Stimulated activated CD8-positive, alpha-beta memory T cell treated with anti-CD3 and anti-CD28 coated beads, Interleukin-15, amount 100 ng/mL, for 48 hours (primary cell): Measurements from ENCODE around the gene DCDC1.
"Not testable (repeated sequence)": the region's sequence is repeated elsewhere in the genome, so short reads cannot be mapped to it uniquely, and the experiment has no call there.

ENCODE experiments used
- DNase-seq, 2 donors: peaks; one replicate each; pipeline ENCODE4 v3.0.0-alpha.2; 2020; ENCODE audit warnings: low read depth in 2 of 2

Gene DCDC1

DNA sequence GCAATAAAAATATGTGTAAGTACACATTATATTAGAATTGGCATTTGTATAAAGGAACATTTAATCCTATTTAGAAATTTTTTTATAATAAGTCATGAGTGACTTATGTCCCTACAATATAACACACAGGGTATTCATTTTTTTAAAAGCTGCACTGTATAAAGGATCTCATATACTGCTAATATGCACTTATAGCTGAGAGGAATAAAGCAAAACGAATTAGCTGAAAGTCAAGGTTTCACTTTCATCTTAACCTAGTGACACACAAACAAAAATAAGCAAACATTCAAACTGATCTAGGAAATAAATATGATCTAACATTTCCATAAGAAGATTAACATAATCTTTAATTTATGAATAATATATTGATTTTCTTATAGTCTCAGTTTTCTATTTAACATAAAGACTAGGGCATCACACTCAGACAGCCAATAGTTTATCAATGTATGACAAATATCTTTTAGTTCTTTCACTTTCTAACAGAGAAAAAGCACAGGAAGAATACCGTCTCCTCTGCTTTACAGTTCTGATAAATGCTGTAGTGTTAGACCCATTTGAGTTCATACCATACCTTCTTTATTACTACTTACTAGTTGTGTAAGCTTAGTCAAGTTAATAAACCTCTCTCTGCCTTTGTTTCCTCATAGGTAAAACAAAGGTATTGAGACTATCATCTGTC lies 42.9 kb downstream of the DCDC1 start:
- DNase-seq = no peak

DNA sequence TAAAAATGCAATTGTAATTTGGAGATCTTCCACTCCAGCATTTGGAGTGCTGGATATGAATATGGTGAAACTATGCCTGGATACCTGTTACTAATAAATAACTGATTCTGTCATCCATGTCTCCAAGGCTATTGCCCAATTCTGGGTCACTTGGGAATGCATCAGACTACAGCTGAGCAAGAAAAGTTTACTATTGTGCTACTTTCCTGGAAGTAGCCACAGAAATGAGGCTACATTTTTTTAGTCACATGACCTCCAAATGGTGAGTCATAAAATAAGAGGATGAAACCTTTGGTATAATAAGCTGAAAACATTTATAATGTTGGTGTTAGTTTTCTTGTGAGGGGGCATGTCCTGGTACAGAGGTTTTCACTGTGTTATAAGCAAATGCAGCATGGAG lies 44.4 kb downstream of the DCDC1 start:
- no peak for DNase-seq

DNA sequence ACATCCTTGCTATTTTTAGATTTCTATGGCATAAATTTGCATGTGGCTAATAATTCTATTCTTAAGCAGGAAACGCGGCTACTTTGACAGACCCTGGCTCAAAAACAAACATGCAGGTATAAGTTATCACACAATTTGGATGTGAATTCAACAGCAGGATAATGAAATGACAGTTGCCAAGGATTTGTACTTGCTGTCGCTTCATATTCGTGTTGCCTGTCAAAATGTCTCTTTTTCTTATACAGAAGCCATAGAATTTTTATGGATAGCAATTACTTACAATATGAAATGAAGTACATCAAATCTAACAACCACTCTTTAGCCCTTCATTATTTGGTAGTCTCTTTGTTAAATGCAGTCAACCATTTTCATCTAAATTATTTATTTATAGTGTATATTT lies 46.4 kb downstream of the DCDC1 start:
- no peak for DNase-seq

DNA sequence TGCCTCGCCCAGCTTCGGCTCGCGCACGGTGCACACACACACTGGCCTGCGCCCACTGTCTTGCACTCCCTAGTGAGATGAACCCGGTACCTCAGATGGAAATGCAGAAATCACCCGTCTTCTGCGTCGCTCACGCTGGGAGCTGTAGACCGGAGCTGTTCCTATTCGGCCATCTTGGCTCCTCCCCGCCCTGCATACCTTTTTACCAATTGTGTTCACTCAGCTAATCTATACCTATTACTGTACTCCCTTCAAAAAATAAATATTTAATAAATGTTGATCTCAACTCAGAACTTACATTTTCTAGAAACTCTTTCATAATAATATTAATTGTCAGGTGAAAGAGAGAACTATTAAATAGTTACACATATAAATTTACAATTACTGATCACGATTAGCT lies 48.0 kb downstream of the DCDC1 start:
- not testable (repeated sequence) for DNase-seq

DNA sequence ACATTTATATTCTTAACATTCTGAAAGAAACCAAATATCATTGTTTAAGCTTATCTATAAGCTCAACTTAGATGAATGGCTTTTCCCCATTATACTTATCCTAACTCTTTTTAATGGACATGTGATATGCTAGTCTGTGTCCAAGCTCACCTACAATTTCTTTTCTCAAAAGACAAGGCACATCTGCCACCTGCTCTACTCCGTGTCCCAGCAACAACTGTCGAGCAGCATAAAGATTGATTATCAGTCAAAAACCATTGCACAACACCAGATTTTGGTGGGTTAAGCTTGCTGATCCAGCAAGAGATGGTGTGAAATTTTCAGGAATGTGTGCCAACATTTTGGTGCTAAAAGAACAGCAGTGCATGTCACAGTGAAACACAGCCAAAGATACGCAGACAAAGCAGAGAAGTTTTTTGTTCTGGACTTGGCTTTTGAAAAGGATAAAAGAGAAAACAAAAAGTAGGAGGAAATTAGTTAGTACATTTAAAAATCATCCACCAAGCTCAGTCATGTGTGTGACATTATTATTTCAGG lies 65.8 kb downstream of the DCDC1 start:
- DNase-seq = no peak

DNA sequence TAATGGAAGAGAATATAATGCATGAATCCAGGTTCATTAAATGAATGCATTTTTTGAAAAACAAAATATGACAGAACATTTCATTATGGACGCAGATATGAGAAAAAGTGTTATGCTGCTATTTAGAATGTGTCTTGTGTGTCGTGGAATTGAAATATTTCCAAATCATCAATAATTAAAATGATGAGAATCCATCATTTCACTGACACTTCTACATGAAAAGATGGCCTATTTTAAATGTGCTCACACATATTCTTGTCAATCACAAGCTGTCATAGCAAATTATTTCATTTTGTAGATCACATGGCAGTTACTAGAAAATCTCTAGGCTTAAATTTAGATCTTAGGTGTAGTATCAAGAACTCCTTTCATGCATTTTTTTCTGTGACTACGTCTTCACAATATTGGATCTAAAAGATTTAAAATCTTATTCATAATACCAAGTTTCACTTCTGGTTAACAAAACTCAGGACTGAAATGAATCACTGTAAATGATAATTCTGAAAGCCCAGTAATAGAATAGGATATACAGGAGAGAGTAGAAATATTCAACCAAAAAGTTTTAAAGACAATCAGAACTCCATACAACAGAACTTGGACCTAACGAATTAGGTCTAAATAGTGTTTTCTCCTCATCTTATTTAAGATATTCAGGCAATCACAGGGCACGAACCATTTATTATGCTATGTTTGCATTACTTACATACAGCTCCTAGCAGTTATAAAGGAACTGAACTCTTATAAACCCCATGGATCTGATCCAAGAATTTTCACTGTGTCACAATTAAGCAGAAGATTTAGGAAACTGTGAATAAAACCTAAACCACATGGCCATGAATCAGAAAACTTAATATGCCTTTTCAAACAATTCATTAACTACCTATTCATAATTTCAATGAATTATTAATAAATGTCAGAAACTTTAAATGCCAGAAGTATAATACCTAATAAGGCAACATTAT lies 67.7 kb downstream of the DCDC1 start:
- no peak for DNase-seq

DNA sequence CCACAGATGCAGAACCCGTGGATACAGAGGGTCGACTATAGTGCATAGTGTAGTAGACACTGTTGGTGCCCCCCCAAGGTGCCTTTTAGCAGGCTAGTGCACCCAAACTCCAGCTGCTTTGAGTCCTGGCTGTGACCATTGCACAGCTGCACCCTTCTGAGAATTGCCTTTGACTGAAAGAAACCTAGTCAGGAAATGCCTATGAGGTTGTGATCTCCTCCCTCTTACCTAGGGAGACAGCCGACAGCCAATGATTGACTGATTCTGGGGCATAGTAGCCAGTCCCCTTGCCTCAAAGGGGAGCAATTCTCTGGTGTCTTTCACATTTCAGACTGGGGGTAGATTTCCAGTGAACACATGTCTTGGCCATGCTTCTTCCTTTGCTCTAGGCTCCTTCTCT lies 74.2 kb downstream of the DCDC1 start:
- no peak for DNase-seq

DNA sequence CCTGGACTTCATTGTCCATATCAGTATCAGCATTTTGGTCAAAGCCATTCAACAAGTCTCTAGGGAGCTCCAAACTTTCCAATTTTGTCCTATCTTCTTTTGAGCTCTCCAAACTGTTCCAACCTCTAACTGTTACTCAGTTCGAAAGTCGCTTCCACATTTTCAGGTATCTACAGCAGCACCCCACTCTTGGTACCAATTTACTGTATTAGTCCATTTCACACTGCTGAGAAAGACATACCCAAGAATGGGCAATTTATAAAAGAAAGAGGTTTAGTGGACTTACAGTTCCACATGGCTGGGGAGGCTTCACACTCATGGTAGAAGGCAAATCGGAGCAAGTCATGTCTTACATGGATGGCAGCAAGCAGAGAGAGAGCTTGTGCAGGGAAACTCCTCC lies 96.0 kb downstream of the DCDC1 start:
- DNase-seq = not testable (repeated sequence)

DNA sequence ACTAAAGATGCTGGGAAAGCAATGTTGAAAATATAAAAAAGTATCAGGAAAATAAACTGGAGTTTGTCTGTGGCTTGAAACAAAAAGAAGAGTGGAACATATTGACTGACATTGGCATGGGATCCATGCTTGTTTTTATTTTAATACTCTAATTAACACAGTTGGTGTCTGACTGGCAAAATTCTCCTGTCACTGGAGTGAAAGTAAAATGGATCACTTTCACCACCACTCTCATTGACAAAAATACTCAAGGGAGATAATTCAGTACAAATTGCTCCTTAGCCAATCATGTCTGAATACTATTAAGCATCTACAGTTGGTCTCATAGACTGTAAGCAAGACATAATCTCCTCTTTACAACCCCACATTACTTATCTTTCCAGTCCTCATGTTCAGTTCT lies 101.8 kb downstream of the DCDC1 start:
- DNase-seq = no peak

DNA sequence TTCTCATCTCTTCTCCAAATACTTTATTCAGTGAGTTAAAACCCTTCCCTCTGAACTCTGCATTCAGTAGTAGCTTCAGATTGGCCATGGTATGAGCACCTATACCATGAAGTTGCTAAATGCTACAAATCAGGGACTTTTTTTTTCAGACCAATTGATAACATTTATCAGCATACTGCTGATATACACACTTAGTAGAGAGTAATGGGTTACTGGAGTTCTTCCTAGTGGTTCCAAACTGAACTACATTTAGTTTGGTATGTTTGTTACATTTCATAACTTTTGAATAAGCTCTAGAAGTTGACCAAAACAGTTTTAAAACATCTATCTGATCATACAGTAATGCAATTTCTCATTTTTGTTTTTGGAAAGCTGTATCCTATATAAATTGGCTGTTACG lies 104.7 kb downstream of the DCDC1 start:
- DNase-seq = no peak

DNA sequence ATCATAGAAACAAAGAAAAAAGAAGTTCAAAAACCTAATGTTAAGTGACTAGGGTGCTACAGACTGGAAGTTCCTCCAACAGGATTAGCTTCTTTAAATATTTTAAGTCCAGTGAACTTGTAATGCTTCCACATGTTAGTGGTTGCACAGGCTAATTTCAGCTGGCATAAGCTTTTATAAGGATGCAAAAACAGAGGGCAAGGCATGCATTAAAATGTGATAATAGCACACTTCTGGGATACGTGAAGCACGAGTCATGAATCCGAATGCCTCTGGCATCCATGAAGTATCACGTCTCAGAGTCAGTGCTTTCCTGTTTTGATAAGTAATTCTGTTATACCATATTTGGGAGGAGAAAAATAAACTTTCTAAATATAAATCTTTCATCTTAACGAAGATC lies 106.8 kb downstream of the DCDC1 start:
- no peak for DNase-seq

DNA sequence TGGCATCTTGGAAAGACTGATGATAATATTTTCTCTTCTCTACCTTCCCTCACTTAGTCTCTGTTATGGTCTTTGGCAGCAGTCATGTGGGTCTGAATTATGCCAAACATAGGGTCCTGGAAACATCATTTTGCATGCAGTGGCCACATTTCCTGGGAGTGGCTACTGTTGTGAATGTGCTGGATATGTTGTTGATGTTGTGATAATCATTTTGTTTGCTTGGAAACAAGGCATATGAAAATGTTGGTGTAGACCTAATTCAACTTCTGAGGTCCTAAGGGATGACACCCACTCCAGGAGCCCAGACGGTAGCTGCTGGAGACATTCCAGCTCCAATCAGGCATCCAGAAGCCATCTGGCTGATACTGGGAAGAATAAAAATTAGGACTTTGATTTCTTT lies 109.7 kb downstream of the DCDC1 start:
- DNase-seq = no peak

DNA sequence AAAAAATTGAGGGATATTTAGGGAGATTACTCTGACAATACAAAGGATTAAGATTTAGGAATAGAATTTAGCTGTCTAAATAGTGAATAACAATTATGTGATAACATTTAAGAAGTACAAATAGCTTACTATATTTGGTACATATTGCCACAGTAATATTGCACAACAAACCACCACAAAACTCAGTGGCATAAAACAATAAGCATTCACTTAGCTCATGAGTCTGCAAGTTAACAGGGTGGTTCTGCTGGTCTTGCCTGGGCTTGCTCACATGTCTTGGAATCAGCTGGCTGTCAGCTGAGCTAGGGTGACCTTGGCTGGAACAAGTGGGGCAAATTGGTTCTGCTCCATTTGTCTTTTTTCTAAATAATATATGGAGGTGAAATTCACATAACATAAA lies 115.1 kb downstream of the DCDC1 start:
- DNase-seq = no peak

DNA sequence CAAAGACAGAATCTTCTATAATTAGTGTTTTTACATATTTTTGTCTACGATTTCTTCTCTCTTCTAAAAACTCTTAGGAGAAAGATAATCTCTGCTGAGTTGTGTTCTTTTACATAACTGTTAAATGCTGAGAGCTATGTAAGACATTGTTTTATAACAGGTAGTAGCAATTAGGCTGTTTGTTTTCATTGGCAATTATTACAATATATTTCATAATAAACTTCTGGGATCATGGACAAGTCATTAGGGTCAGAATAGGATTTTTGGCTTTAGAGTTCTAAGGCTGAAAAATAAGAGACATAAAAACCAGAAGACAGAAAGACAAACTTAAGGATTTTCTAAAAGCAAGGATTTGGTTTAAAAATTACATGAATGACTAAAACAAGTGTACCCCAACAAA lies 120.8 kb downstream of the DCDC1 start:
- DNase-seq = no peak

DNA sequence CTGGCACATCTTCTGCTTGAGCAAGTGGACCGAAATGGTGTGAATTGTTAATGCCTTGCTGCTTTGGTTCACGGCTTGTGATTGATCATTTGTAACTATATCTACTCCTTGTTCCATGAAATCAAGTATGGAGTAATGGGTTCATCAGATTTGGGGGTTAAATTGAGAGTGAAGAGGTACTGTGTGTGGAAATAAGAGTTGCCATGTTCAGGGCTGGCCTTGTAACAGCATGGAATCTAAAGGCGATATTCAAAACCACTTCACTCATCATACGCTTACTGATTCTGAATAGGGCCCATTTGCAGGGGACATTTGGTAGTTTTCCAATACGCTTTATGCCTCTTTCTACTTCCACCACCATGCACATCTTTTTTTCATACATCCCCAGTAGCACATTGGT lies 122.2 kb downstream of the DCDC1 start:
- no peak for DNase-seq

DNA sequence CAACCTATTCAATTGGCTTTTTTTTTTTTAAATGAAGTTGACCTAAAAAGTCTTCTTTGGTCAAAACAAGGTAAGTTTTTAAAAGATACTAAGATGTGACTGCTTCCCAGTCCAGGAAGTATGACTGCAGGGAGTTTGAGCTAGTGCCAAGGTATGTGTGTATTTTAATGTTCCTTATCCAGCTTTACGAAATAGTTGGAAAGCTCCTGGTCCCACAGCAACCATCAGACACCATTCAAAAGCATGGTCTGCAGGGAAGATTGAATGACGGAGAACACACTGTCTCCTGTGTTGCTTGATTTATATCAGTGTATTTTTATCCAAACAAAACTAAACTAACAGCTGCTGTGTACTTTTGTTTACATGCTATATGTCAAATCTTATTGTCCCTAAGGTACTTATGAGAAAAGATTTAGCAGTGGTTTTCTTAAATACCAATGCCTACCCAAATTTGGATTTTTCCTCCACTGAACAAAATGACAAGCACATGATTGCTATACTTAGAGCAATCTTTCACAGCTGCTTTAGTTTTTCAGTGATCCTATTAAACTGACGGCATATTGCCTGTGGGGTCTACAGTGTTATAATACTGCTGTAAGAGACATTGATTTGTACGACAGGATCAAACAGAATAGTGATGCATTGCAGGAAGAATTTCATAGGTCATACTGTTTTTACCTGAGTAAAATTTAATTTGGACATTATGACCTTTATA lies 122.9 kb downstream of the DCDC1 start:
- no peak for DNase-seq

DNA sequence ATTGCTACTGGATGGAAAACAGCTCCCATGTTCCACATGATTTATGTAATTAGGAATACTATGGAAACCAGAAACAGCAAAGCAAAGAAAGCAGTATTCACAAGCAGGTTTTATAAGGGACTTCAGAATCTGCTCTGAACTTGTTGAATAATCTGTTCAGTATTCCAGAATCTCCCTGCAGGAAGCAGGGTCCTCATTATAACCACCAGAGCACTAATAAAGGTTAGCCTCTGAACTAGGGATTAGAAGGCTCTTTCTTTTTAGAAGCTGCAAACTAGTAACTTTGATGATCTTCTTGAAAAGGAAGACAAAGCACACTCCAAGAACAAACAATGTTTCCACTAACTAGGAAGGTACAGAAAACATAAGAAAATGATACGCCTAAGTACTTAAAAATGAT lies 125.8 kb downstream of the DCDC1 start:
- no peak for DNase-seq

DNA sequence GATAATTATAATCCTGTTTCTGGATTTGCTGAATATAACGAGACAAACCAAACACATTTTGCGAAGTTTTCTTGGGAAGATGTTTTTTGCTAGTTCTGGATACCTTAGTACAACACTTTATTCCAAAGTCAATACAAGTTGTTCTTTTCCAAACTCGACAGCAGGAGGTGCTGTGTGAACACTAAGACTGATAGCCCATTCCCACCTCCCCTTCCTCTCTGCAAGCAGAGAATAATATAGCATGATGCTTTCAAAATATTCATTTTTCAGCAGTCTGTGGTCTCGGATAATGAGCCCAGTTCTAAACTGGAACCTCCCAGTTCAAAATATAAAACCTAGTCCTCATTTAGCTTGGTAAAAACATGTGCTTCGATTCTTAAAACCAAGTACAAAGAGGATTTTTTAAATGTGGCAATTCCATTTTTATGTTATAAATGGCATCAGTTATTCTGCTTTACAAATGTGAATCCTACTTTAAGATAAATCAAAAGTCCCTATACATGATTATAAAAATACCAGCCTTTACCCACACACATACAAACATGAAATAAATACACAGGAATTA lies 129.1 kb downstream of the DCDC1 start:
- DNase-seq = no peak

DNA sequence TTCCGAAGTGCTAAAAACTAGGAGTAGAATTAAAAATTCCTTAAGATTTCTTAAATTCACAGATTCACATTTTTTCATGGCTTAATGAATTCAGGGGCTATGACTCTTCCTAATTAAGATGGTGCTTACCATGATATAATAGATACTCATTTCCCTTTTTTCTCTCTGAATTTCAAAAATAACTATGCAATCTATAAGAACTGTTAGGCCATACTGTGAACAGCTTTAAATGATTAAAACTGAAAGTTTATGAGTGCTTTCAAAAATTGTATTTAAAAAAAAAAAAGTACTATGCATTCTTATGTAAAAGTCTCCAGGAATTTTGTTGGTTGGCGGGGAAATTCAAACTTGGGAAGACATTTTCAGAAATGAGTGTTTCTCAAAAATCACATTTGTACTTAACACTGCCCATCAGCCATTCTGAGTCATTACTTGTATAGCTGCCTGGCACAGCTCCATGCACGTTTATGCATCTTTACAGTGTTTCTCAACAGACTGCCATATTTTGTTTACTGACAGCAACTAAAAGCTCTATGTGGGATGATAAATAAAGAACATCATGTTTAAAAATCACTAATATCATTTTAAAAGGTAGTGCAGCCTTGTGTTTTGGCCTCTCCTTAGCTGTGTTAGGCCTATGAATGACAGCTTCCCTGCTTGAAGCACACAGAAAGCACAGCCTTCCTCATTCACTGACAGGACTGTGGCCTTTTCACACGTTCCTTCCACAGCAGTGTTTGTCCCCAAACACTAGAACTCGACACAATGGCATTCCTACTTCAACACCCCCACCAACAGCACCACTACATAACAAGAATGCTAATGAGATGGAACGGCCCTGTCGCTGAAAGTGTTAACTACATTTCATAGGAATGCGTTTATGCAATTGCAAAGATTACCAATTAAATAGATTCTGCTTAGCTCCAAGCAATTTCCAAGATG lies 131.4 kb downstream of the DCDC1 start:
- DNase-seq = no peak

DNA sequence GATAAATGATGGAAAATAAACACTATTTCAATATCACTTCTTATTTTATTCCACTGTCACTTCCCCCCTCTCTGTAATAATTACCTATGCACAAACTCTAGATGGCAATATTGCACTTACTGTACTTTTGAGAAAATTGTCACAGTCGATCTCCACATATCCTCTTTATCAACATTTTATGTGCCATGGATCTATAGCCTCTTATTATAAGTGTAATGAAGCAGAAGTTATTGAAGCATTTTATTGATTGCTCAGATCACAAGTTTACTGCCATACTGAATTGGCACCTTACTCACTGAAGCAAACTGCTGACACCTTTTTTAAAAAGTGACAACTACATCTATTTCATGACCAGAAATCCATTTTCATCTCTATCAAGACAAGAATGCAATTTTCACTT lies 133.4 kb downstream of the DCDC1 start:
- DNase-seq = no peak

DNA sequence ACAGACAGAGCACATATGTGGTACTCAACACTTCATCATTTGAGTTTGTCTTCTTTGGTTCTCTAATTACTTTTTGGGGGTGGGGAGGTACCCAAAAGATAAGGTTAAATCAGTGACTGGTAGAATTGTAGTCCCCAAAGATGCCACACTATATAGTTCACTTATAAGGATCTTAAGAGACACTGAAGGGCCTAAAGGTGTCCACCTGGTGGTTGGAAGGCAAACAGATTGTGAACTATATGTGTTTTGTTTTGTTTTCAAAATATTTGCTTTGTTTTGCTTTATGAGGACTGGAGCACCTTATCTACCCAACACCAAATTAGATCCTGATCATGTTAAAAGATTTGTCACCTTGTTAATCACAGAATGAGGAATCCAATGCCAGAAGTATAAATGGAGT lies 136.1 kb downstream of the DCDC1 start:
- no peak for DNase-seq
